Measurements from ENCODE around the gene CEND1. TPM values are rescaled to one million over a fixed set of nuclear protein-coding genes. Genes with fewer than 3 reads are reported as not detected.

Gene CEND1
- total and polyA plus RNA-seq, 2 of the 4 experiments (the other 2 are of a cell fraction) = 0.90 to 4.0 TPM

DNA sequence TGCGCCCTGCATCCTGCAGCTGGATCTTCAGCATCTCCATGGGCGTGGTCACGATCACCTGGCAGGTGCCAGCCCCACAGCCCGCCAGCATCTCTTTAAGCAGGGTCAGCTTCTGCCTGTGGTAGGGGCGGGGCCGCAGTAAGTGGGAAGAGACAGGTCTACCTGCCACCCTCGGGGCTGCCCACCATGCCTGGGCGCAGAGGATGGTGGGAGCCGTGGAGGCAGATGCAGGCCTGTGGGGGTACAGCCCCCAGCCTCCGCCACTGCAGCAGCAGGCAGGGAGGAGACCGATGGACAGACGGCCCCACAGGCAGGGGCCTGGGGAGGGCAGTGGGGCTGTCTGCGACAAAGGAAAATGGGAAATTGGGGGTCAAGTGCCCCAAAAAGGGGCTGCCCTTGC is 3.0 kb upstream of the CEND1 start:
- no peak for DNase-seq
- H2BK120ac ChIP-seq (ENCODE audit: low read depth, low read length) = no peak overlapping the region
- no peak overlapping the region for H3K27ac ChIP-seq (ENCODE audit: insufficient read depth, low read length)
- ChIA-PET CTCF (no interaction called here), POLR2A (ENCODE audit: unreplicated experiment) (interaction anchor here (0.6 kb wide), 1 partner anchor 89 kb away, joined by 3 read pairs; no protein-coding TSS in a partner anchor)
- H2BK15ac ChIP-seq (ENCODE audit: low read depth, low read length) = no peak overlapping the region
- ATAC-seq (ENCODE audit: low read depth) = no peak
- TF ChIP-seq RAD21 (IDR thresholded peaks at IDR 0.05; ENCODE audit: low read length) (no peak), NFE2L2 (IDR thresholded peaks at IDR 0.05; ENCODE audit: low read depth, low read length) (no peak), BHLHE40 (IDR thresholded peaks at IDR 0.05; ENCODE audit: low read depth, low read length) (no peak), SMC3 (IDR thresholded peaks at IDR 0.05; ENCODE audit: low read depth, low read length) (no peak), MAZ (IDR thresholded peaks at IDR 0.05; ENCODE audit: borderline replicate concordance, low read depth, low read length) (no peak), RCOR1 (IDR thresholded peaks at IDR 0.05; ENCODE audit: insufficient replicate concordance, low read length) (no peak), MXI1 (IDR thresholded peaks at IDR 0.05; ENCODE audit: borderline replicate concordance, low read depth, low read length) (no peak), CHD1 (IDR thresholded peaks at IDR 0.05; ENCODE audit: low read depth, low read length) (no peak), ELK1 (IDR thresholded peaks at IDR 0.05; ENCODE audit: borderline replicate concordance, low read depth, low read length) (no peak), CEBPB (IDR thresholded peaks at IDR 0.05; ENCODE audit: low read depth, low read length) (no peak)
- TF ChIP-seq, protein P1, sequence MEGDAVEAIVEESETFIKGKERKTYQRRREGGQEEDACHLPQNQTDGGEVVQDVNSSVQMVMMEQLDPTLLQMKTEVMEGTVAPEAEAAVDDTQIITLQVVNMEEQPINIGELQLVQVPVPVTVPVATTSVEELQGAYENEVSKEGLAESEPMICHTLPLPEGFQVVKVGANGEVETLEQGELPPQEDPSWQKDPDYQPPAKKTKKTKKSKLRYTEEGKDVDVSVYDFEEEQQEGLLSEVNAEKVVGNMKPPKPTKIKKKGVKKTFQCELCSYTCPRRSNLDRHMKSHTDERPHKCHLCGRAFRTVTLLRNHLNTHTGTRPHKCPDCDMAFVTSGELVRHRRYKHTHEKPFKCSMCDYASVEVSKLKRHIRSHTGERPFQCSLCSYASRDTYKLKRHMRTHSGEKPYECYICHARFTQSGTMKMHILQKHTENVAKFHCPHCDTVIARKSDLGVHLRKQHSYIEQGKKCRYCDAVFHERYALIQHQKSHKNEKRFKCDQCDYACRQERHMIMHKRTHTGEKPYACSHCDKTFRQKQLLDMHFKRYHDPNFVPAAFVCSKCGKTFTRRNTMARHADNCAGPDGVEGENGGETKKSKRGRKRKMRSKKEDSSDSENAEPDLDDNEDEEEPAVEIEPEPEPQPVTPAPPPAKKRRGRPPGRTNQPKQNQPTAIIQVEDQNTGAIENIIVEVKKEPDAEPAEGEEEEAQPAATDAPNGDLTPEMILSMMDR (conservative IDR thresholded peaks at IDR 0.05; ENCODE audit: low read depth, low read length) = no peak
- H3K18ac ChIP-seq (ENCODE audit: low read depth, low read length) = no peak overlapping the region
- H3K9ac ChIP-seq (ENCODE audit: low read depth, low read length) = no peak overlapping the region
- H3K14ac ChIP-seq (replicated peaks; ENCODE audit: low read depth, low read length) = no peak overlapping the region
- H3K9me3 ChIP-seq (ENCODE audit: control insufficient read depth, insufficient read depth, low read length) = no peaks in the 10 kb centered on the region
- in situ Hi-C loops (cut with MboI; ENCODE audit: low sequenced_read_pairs) = no loop called here
- no TSS peak for BruUV-seq (replicated peaks)
- peaks cover 23% of the 10 kb centered on the region; the same call in 1 of the 2 replicates for H3K36me3 ChIP-seq (ENCODE audit: control insufficient read depth, insufficient read depth, low read length)
- H2BK5ac ChIP-seq (ENCODE audit: low read depth, low read length, poor library complexity, severe bottlenecking) = no peak overlapping the region
- no peak overlapping the region for H2AK5ac ChIP-seq (ENCODE audit: low read depth, low read length)
- H4K91ac ChIP-seq (ENCODE audit: insufficient read depth, low read depth, low read length) = no peak overlapping the region
- H2AK9ac ChIP-seq (replicated peaks; ENCODE audit: low read depth, low read length, poor library complexity) = no peak overlapping the region
- no peak overlapping the region for H4K8ac ChIP-seq (ENCODE audit: low read depth in 2 of 2, low read length in 2 of 2)
- H3K23ac ChIP-seq (ENCODE audit: low read depth, low read length) = no peak overlapping the region
- H2BK20ac ChIP-seq (ENCODE audit: low read depth, low read length) = no peak overlapping the region
- no peak overlapping the region for H2AFZ ChIP-seq (replicated peaks; ENCODE audit: low read length, poor library complexity)
- peaks cover 14% of the 10 kb centered on the region for H3K4me1 ChIP-seq (ENCODE audit: control insufficient read depth, insufficient read depth, low read length)
- no peak overlapping the region for H3K56ac ChIP-seq (ENCODE audit: extremely low read depth, insufficient read depth, low read length)
- intact Hi-C loops (cut with micrococcal nuclease) = no loop called here
- no peak overlapping the region for H3K4ac ChIP-seq (ENCODE audit: low read depth, low read length)
- dilution Hi-C loops (cut with HindIII; ENCODE audit: low sequenced_read_pairs, unreplicated experiment) = no loop called here
- H4K5ac ChIP-seq (ENCODE audit: low read depth, low read length) = no peak overlapping the region
- H4K20me1 ChIP-seq (ENCODE audit: insufficient read depth, low read length) = peaks cover 17% of the 10 kb centered on the region
- no peak overlapping the region for H3K4me3 ChIP-seq (ENCODE audit: insufficient read depth, low read depth, low read length)
- H3K27me3 ChIP-seq (ENCODE audit: control insufficient read depth, insufficient read depth, low read length) = no peaks in the 10 kb centered on the region
- peaks cover 0 to 27% of the 10 kb centered on the region in 2 experiments; a peak in 3 of 4 replicates for H3K79me1 ChIP-seq (ENCODE audit: low read depth in 1 of 2, low read length in 2 of 2)
- H3K9me1 ChIP-seq (ENCODE audit: insufficient read depth, low read length) = peaks cover 6% of the 10 kb centered on the region; the same call in 1 of the 2 replicates
- WGBS, 2 experiments (ENCODE audit: extremely low coverage in 2 of 2, insufficient read length in 1 of 2) = 97% methylated on average over 5 of the region's 13 CpGs; no CpG with 5 or more reads in 1 of the 2 experiments
- H3K4me2 ChIP-seq (ENCODE audit: low read depth, low read length) = no peak overlapping the region

Measured in IMR-90 (cell line).